Fibroblast of the conjunctiva (primary cell): ENCODE measurements around the gene PEX7.
A peak's percentile ranks its signal among the peaks of the same experiment; 100 is the strongest.
"Not testable (repeated sequence)": the region's sequence is repeated elsewhere in the genome, so short reads cannot be mapped to it uniquely, and the experiment has no call there.

Source experiments
- DNase-seq: peaks from one replicate; pipeline ENCODE4 v3.0.0-alpha.2; 2010; ENCODE audit warnings: low read depth

Gene PEX7, protein sequence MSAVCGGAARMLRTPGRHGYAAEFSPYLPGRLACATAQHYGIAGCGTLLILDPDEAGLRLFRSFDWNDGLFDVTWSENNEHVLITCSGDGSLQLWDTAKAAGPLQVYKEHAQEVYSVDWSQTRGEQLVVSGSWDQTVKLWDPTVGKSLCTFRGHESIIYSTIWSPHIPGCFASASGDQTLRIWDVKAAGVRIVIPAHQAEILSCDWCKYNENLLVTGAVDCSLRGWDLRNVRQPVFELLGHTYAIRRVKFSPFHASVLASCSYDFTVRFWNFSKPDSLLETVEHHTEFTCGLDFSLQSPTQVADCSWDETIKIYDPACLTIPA

DNA sequence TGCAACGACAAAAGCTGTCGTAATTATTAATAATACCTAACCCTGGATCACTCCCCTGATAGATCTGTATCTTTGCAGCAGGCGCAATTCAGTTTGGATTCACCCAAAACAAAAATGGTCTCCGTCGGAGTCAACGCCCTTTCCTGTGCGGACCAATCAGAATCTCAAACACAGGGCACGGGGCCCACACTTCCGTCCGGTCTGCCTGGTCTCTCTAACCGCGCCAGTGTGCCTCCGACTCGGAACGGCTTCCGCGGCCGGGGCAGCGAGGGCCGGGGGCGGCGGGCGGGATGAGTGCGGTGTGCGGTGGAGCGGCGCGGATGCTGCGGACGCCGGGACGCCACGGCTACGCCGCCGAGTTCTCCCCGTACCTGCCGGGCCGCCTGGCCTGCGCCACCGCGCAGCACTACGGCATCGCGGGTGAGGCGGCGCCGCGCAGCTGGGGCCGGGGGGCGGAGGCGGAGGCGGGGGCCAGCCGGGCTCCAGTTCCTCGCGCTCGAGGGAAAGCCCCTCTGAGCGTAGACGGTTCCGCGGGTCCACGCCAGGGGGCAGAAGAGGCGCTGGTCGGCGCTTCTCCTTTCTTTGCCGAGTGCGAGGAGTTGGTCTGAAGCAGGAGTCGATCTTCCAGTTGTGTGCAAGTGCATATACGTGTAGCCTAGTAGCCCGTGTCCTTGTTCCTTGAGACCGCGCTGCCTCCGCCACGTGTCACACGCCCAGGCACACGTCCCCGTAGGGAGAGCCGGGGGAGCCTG is at the start of gene PEX7:
Gene PEX7, plus strand, starts transcription at position 217 of the 752 bp plus-strand sequence. Its CDS starts 74 bp downstream, at position 291.
- peak; percentile 87 for DNase-seq

DNA sequence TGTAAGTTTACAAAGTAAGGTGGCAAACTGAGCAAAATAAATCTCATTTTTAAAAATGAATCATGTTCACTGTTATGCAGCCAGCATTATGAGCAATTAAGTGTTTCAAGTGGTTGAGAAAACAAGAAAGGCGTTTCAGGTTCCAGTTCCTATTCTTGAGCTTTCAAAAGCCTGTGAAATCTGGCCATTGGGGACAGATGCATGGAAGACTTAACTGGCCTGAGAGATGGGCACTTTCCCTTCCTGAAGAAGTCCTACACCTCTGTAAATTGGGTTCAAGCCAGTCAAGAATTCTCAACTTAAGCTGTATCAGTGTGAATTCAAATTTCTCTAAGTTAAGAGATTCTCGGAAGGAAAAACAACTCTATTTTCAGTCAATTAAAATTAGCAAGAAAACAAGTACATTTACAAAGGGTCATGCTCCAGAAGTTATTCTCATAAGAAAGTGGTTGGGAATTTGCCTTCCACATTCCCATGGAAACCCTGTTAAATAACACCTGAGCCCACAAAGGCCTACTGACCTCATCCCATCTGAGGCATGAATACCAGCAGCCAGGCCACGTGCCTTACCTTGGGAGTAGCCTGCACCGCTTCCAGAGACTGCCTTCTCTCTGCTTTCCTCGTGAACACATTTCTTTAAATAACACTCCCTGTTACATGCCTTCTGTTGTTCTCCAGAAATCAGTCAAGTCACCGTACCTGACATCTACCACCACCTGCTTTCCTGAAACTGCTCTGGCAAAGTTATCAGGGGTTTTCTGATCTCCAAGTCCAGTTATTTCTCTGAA is 49.5 kb upstream of the PEX7 start:
- DNase-seq: no peak

DNA sequence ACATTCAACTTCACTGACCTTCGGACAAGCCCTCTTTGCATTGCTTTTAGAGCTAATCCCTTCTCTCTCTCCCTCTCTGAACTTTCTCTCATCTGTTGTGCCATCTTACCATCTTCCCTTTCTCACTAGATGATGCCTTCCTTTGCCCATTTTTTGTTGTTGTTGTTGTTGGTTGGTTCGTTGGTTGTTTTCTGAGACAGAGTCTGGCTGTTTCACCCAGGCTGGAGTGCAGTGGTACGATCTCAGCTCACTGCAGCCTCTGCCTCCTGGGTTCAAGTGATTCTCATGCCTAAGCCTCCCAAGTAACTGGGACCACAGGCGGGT is 49.0 kb upstream of the PEX7 start:
- DNase-seq: no peak

DNA sequence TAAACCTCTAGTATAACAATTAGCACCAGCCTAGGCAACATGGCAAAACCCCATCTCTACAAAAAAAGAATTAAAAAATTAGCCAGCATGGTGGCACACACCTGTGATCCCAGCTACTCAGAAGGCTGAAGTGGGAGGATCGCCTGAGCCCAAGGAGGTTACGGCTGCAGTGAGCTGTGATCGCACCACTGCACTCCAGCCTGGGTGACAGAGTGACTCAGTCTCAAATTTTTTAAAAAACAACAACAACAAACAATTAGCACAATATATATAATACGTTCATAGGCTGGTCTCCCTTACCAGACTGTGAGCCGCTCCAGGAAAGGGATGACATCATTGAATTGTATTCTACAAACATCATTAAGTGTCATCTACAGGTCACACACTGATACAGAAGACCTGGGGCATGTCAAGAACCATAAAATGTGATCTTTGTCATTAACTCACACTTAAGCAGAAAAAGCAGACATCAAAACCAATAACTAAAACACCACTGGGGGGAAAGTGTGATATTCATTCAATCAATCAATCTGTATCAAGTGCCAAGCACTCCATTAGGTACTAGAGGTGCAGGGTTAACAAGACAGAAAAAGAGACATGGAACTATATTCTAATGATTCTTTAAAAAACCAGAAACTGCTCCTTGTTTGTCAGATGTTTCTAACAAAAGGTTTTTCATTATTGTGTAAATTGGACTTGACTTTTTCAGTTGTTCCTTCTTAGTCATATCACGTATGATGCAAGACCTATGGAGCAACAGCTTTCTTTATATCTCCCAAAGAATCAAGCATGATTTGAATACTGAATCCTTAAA is 48.0 kb upstream of the PEX7 start:
- DNase-seq: peak; percentile 55

DNA sequence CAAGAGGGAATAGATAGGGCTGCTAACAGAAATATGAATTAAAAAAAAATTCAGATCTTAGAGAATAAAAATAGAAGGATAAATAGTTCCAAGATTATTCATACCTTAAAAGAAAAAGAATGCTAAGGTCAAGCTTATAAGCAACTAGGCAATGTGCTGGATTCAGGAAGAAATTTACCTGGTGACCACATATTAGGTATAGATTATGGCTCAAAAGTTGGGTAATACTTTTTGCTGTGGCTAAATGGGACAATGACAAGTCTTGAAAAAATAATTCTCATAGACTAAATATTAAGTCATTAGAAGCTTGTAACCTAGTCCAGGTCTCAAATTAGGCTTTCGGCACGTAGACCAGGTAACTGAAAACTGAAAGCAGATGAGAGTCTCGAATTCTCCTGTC is 47.3 kb upstream of the PEX7 start:
- DNase-seq: no peak

GRCh38 chr6:136775548-136775947 is 46.8 kb upstream of the PEX7 start:
- DNase-seq: no peak

DNA sequence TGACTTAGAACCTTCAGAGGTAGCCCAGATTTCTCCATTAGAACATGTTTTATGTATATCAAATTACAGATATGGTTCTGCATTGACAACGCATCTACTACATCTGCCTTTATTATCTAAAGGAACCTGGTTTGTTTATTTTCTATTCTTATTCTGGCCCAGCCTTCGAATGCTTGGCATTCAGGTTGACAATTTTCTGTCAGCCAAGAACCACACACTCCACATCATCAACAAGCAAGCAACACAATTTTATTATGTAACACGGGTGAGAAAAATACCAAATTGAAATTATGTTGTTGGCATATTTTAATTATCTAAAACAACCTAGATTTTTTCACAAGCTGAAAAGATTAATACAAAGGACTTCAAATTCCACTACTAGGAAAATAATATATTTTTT is 44.7 kb upstream of the PEX7 start:
- DNase-seq: no peak

DNA sequence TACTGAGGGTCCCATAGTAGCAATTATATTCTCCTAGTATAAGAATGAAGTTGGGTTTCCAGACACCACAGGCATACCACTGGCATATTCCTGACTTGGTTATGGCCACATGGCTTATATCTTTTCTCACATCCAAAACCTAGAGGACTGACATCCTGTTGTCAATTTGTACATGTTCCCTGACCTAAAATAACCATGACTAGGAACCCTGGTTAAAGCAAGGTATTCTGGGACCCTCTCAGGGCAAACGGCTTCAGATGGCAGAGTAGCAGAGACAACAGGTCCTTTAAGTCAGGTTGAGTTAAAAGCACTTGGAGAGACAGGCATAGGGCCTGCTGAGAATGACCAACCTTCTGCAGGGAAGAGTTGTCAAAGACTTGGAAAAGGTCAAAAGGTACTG is 42.7 kb upstream of the PEX7 start:
- no peak for DNase-seq

DNA sequence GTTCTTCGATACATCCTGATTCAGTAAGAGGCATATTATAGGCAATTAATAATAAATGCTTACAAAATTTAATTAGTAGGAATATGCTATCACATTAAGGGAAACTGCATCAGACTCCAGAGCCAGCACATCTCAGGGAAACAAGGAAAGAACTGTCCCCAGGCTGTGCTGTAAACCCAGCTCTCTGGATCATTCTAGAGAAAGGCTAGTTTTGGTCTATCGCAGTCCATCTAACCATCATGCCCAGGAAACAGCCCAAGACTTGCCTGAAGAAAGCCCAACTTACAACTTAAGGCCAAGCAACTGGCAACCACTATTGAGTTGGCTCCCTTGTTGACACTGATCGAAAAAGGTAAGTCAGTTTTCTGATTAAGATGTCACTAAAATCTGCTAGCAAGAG is 41.4 kb upstream of the PEX7 start:
- DNase-seq: no peak

DNA sequence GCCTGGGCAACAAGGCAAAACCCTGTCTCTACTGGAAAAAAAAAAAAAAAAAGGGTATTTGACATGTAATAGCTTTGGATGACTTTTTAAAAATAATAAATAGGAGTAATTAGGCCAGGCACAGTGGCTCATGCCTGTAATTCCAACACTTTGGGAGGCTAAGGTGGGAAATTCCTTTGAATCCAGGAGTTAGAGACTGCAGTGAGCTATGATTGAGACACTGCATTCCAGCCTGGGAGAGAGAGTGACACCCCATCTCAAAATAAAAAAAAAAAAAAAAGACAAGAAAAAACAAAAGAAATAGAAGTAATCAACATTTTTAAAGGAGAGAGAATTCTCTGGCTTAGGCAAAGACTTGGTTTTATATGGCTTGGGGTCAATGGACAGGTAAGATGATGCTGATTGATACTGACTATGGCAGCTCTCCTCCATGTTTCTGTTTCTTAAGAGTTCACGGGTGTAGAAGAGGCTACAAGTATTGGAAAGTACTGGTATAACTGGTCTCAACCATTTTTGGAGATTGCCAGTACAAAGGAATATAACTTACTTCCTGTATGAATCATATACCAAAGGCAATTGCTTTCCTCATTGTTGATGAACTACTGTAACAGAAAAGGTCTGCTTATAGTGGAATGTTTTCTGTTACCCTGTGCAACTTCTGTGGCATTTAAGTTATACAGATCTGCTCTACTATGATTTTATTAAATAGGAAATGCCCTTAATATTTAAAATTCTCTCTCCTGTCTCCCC is 40.2 kb upstream of the PEX7 start:
- peak; percentile 22 for DNase-seq

- no peak for DNase-seq
Observed at GRCh38 chr6:136783021-136783420, 39.4 kb upstream of the PEX7 start.

- no peak for DNase-seq
Observed at GRCh38 chr6:136783495-136784270, 38.7 kb upstream of the PEX7 start.

- no peak for DNase-seq
Observed at GRCh38 chr6:136784271-136784664, 38.1 kb upstream of the PEX7 start.

DNA sequence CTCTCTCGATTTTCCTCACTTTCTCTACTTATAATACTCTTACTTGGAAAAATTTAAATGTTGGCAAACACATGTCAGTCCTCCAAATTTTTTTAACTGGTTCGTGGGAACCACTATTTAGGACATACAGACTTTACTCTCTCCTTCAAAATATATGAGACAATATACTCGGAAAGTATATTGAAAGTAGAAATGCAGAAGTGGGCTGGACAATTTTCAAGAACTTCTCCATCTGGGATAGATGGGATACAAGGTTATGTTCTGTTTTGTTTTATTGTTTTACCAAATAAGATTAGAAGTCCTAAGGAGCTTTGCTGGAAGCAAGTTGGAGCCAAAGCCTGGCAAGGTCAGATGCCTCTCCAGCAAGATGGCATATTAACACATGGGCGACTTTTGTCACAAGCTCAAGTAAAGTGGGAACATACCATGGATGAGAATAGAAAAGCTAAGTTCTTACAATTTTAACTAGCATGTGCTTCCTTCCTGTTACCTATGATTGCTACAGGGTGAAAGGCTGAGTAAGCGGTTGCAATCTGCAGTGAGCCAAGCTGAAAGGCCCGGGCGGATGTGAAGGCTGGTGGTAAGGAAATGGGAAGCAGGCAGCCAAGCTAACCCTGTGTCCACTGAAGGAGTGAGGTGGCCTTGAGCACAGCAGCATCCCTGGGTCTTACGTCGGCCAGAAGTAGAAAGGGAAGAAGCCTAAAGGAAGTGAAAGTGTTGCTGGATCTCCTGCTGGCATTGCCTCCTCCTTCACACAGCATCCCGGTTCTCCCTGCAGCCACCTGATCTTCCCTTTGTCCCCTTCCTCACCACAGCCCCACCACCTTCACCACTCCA is 37.3 kb upstream of the PEX7 start:
- DNase-seq: no peak

- no peak for DNase-seq
Observed at GRCh38 chr6:136786658-136787057, 35.7 kb upstream of the PEX7 start.

DNA sequence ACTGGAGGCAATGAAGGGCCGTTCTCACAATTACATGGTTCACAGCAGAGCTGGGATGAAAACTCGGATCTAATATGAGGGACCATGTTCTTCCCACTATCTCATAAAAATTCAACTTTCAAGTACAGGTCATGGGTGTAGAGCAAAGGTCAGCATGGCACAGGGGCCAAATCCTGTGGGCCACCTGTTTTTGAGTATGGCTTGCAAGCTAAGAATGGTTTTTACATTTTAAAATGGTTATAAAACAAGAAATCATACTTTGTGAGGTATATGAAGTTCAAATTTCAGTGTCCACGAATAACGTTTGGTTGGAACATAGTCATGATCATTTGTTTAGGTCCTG is 34.7 kb upstream of the PEX7 start:
- DNase-seq: no peak

DNA sequence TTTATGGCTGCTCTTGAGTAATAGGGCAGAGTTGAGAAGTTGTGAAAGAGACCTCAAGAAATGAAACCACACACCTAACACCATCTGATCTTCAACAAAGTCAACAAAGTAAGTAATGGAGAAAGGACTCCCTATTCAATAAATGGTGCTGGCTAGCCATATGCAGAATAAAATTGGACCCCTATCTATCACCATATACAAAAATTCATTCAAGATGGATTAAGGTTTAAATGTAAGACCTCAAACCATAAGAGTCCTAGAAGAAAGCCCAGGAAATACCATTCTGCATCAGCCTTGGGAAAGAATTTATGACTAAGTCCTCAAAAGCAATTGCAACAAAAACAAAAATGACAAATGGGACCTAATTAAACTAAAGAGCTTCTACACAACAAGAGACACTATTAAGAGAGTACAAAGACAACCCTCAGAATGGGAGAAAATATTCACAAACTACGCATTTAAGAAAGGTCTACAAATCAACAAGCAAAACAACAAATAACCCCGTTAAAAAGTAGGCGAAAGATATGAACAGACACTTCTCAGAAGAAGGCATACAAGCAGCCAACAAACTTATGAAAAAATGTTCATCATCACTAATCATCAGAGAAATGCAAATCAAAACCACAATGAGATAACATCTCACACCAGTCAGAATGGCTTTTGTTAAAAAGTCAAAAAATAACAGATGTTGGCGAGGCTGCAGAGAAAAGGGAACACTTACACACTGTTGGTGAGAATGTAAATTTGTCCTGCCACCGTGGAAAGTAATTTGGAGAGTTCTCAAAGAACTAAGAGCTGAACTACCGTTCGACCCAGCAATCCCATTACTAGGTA is 34.1 kb upstream of the PEX7 start:
- peak; percentile 35 for DNase-seq

DNA sequence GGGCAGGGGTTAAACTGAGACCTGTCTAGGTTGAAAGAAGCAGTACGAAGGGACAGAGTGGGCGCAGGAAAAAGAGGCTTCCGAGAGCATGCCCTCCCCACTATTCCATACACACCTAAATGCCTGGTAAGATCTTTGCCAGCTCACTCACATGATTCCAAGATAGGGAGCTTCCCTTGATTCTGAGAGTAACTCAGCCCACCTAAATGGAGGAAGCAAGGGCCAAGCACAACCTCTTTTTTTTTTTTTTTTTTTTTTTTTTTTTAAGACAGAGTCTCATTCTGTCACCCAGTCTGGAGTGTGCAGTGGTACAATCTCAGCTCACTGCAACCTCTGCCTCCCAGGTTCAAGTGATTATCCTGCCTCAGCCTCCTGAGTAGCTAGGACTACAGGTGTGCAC is 33.0 kb upstream of the PEX7 start:
- DNase-seq: not testable (repeated sequence)
